ENCODE results near the gene EVL. TPM values are rescaled to one million over a fixed set of nuclear protein-coding genes. Genes with fewer than 3 reads are reported as not detected.
A peak's percentile ranks its signal among the peaks of the same experiment; 100 is the strongest.

EVL gene
- total RNA-seq, 2 donors from 2014 or later = 109 to 232 TPM

GRCh38 chr14:100076133-100076532, 10.9 kb downstream of the EVL start:
- Mint-ChIP-seq H3K4me1 (ENCODE audit: low read depth in 2 of 2) (peaks cover 81 to 94% of the 10 kb centered on the region in 2 donors), H3K36me3 (peaks cover 5% of the 10 kb centered on the region), H3K4me3 (peak overlapping the region; percentile 92), H3K9me3 (no peaks in the 10 kb centered on the region), H3K27me3 (no peaks in the 10 kb centered on the region), H3K27ac (peak overlapping the region; percentile 93 to 99)
- ATAC-seq (peak; percentile 81 to 91), DNase-seq (ENCODE audit: low spot score) (peak; percentile 87)

DNA sequence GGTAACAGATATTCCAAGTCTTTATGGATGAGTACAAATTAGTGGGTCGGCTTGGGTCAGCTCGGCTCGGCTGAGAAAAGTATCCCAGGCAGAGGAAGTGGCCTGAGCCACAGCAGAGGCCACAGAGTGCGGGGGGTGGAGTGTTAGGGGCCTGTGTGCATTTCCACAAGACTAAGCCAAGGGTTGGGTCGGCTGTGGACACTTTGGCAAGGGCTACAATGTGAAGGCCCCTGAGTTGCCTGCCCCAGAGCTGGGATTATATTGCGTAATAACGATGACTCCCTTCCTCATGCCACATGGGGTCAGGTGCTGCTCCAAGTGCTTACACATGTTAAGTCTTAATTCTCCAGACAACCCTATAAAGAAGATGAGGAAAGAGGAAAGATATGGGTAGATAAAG, 11.4 kb downstream of the EVL start:
- peak; percentile 24 to 55 for ATAC-seq

DNA sequence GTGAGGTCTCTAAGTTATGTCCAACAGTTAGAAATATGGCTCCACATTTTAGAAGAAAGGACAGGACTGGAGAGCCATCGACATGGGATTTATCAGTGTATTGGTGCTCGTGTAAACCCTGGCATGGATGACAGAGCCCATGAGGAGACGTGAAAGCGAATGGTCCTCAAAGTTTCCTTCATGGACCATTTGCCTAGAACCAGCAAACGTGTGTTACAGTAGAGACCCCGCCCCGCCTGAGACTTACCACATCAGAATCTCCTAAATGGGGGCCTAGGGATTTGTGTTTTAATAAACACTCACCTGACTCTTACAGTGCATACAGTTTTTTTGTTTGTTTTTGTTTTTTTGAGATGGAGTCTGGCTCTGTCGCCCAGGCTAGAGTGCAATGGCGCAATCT, 12.2 kb downstream of the EVL start:
- H3K4me1 Mint-ChIP-seq (ENCODE audit: low read depth in 2 of 2) = peaks cover 87 to 98% of the 10 kb centered on the region in 2 donors
- H3K4me3 Mint-ChIP-seq = peak overlapping the region; percentile 92
- DNase-seq (ENCODE audit: low spot score) = no peak
- no peaks in the 10 kb centered on the region for H3K9me3 Mint-ChIP-seq
- no peaks in the 10 kb centered on the region for H3K27me3 Mint-ChIP-seq
- H3K27ac Mint-ChIP-seq = peak overlapping the region; percentile 93 to 99
- H3K36me3 Mint-ChIP-seq = peaks cover 5% of the 10 kb centered on the region
- no peak for ATAC-seq

More for the DNA sequence above, 11.4 kb downstream of the EVL start:
- peaks cover 5% of the 10 kb centered on the region for H3K36me3 Mint-ChIP-seq
- H3K27me3 Mint-ChIP-seq = no peaks in the 10 kb centered on the region
- no peaks in the 10 kb centered on the region for H3K9me3 Mint-ChIP-seq
- peak overlapping the region; percentile 92 for H3K4me3 Mint-ChIP-seq
- DNase-seq (ENCODE audit: low spot score) = no peak
- peaks cover 82 to 94% of the 10 kb centered on the region in 2 donors for H3K4me1 Mint-ChIP-seq (ENCODE audit: low read depth in 2 of 2)
- peak overlapping the region; percentile 93 to 99 for H3K27ac Mint-ChIP-seq

- DNase-seq (ENCODE audit: low spot score) (no peak), ATAC-seq (no peak)
- Mint-ChIP-seq H3K9me3 (no peaks in the 10 kb centered on the region), H3K27me3 (no peaks in the 10 kb centered on the region), H3K36me3 (peaks cover 1% of the 10 kb centered on the region), H3K27ac (peak overlapping the region; percentile 93 to 99), H3K4me3 (peak overlapping the region; percentile 78), H3K4me1 (ENCODE audit: low read depth in 2 of 2) (peaks cover 87 to 98% of the 10 kb centered on the region in 2 donors)
Measured at GRCh38 chr14:100078216-100078803, 13.1 kb downstream of the EVL start.

DNA sequence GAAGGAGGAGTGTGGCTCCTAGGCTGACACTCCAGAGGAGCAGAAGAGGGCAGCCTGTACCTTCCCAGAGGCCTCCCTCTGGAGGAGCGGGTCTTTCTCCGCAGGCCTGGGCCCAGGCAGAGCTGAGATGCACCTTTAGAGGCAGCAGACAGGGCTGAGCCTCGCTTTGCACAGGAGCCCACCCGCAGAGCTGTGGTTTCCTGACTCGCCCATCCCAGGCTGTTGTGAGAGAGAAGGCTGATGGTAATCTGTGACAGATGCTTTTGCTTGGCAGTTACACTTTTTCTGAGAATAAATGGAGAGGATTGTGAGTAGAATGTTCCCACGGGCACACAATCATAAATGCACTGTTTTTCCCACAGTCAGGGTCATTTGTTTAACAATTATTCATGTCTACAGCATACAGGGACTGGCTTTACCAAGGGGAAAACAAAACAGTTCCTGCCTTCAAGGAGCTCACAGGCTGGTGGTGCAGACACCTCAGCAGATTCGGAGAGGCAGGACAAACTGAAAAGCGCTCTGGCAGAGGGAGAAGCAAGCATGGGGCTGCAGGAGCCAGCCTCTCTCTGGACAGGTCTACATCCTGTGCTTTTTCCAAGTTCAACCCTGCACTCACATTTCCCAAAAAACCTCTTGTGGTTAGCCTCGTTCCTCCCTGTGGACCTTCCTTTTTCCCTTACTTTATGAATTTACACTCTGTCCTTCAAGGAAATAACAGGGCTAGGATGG, 13.9 kb downstream of the EVL start:
- Mint-ChIP-seq H3K9me3 (no peaks in the 10 kb centered on the region), H3K36me3 (no peaks in the 10 kb centered on the region), H3K4me1 (ENCODE audit: low read depth in 2 of 2) (peaks cover 87 to 99% of the 10 kb centered on the region in 2 donors), H3K27ac (peak overlapping the region; percentile 93 to 99), H3K27me3 (no peaks in the 10 kb centered on the region), H3K4me3 (peak overlapping the region; percentile 78)
- ATAC-seq = peak; percentile 69 to 84
- peak; percentile 76 for DNase-seq (ENCODE audit: low spot score)

DNA sequence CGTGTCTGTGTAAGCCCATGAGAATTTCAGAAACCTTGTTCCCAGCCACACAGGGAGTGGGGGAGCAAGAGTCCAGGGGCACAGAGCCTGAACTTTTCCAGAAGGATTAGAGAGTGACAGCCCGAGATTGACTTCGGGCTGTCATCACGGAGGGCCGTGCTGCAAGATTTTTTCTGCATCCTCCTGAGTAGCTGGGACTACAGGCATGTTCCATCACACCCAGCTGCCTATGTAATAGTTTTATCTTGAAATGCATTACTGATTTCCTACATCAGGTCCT, 14.4 kb downstream of the EVL start:
- Mint-ChIP-seq H3K9me3 (no peaks in the 10 kb centered on the region), H3K27me3 (no peaks in the 10 kb centered on the region), H3K4me1 (ENCODE audit: low read depth in 2 of 2) (peaks cover 87 to 99% of the 10 kb centered on the region in 2 donors), H3K36me3 (no peaks in the 10 kb centered on the region), H3K27ac (peak overlapping the region; percentile 93 to 99), H3K4me3 (peak overlapping the region; percentile 78)
- DNase-seq (ENCODE audit: low spot score) (no peak), ATAC-seq (no peak)

GRCh38 chr14:100080206-100080605, 15.0 kb downstream of the EVL start:
- Mint-ChIP-seq H3K4me3 (peak overlapping the region; percentile 78), H3K4me1 (ENCODE audit: low read depth in 2 of 2) (peaks cover 84 to 99% of the 10 kb centered on the region in 2 donors), H3K9me3 (no peaks in the 10 kb centered on the region), H3K27me3 (no peaks in the 10 kb centered on the region), H3K27ac (peak overlapping the region; percentile 93 to 99), H3K36me3 (peaks cover 2% of the 10 kb centered on the region)
- ATAC-seq (no peak), DNase-seq (ENCODE audit: low spot score) (no peak)

- Mint-ChIP-seq H3K36me3 (peaks cover 16% of the 10 kb centered on the region), H3K4me3 (peak overlapping the region; percentile 91), H3K4me1 (ENCODE audit: low read depth in 2 of 2) (peaks cover 78 to 95% of the 10 kb centered on the region in 2 donors), H3K27ac (peak overlapping the region; percentile 93 to 99), H3K27me3 (no peaks in the 10 kb centered on the region), H3K9me3 (no peaks in the 10 kb centered on the region)
- DNase-seq (ENCODE audit: low spot score) (no peak), ATAC-seq (peak; percentile 26 to 45)
Measured at GRCh38 chr14:100081997-100082625, 16.9 kb downstream of the EVL start.

DNA sequence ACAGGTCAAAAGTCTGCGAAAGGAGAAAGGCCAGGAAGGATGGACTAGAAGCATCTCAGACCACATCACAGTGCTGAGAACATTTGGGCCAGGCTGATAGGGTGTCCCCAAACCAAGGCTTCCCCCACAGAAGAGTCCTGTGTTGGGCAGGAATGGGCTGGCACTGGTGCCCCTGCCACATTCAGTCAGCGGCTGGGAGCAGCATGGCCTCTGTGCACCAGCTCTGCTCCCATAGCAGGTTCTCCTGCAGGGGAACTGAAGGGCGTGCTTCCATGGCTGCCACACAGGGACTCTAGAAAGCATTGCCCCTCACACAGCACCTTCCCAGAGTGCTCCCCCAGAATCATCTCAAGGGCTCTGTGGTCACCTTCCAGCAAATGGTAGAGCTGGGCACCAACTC, 17.5 kb downstream of the EVL start:
- ATAC-seq = no peak
- no peak for DNase-seq (ENCODE audit: low spot score)
- H3K27ac Mint-ChIP-seq = peak overlapping the region; percentile 93 to 99
- peaks cover 78 to 96% of the 10 kb centered on the region in 2 donors for H3K4me1 Mint-ChIP-seq (ENCODE audit: low read depth in 2 of 2)
- peak overlapping the region; percentile 91 for H3K4me3 Mint-ChIP-seq
- H3K9me3 Mint-ChIP-seq = no peaks in the 10 kb centered on the region
- peaks cover 20% of the 10 kb centered on the region for H3K36me3 Mint-ChIP-seq
- H3K27me3 Mint-ChIP-seq = no peaks in the 10 kb centered on the region

GRCh38 chr14:100083706-100084105, 18.5 kb downstream of the EVL start:
- DNase-seq (ENCODE audit: low spot score) = no peak
- Mint-ChIP-seq H3K27me3 (no peaks in the 10 kb centered on the region), H3K9me3 (no peaks in the 10 kb centered on the region), H3K36me3 (peaks cover 25% of the 10 kb centered on the region), H3K4me1 (ENCODE audit: low read depth in 2 of 2) (peaks cover 73 to 92% of the 10 kb centered on the region in 2 donors), H3K27ac (peak overlapping the region; percentile 93 to 99), H3K4me3 (peak overlapping the region; percentile 91)
- no peak for ATAC-seq

- Mint-ChIP-seq H3K27me3 (no peaks in the 10 kb centered on the region), H3K36me3 (peaks cover 32% of the 10 kb centered on the region), H3K4me3 (peak overlapping the region; percentile 91), H3K4me1 (ENCODE audit: low read depth in 2 of 2) (peaks cover 70 to 89% of the 10 kb centered on the region in 2 donors), H3K27ac (peak overlapping the region; percentile 93 to 99), H3K9me3 (no peaks in the 10 kb centered on the region)
- ATAC-seq = no peak
- DNase-seq (ENCODE audit: low spot score) = no peak
Measured at GRCh38 chr14:100084591-100084990, 19.4 kb downstream of the EVL start.

GRCh38 chr14:100085462-100085861, 20.2 kb downstream of the EVL start:
- H3K36me3 Mint-ChIP-seq = peaks cover 38% of the 10 kb centered on the region
- H3K4me1 Mint-ChIP-seq (ENCODE audit: low read depth in 2 of 2) = peaks cover 67 to 86% of the 10 kb centered on the region in 2 donors
- no peak overlapping the region for H3K4me3 Mint-ChIP-seq
- H3K27ac Mint-ChIP-seq = peak overlapping the region; percentile 93 to 99
- no peaks in the 10 kb centered on the region for H3K9me3 Mint-ChIP-seq
- H3K27me3 Mint-ChIP-seq = no peaks in the 10 kb centered on the region
- DNase-seq (ENCODE audit: low spot score) (no peak), ATAC-seq (no peak)

- H3K27ac Mint-ChIP-seq = peak overlapping the region; percentile 93 to 99
- DNase-seq (ENCODE audit: low spot score) = no peak
- H3K9me3 Mint-ChIP-seq = no peaks in the 10 kb centered on the region
- peaks cover 66 to 82% of the 10 kb centered on the region in 2 donors for H3K4me1 Mint-ChIP-seq (ENCODE audit: low read depth in 2 of 2)
- H3K36me3 Mint-ChIP-seq = peaks cover 42% of the 10 kb centered on the region
- H3K27me3 Mint-ChIP-seq = no peaks in the 10 kb centered on the region
- no peak for ATAC-seq
- H3K4me3 Mint-ChIP-seq = peak overlapping the region; percentile 62
Measured at GRCh38 chr14:100086361-100086760, 21.1 kb downstream of the EVL start.

DNA sequence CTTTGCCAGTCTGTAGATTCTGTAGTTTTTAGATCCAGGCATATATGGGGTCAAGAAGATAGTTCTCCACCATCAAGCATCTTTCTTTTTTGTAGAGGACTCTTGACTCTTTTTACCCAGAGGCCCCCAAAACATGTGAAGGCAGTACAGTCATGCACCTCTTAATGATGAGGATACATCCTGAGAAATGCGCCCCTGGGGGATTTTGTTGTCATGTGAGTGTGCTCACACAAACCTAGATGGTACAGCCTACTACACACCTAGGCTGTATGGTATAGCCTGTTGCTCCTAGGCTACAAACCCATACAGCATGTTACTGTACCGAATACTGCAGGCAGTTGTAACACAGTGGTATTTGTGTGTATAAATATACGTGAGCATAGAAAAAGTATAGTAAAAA, 23.0 kb downstream of the EVL start:
- Mint-ChIP-seq H3K4me3 (no peak overlapping the region), H3K36me3 (peaks cover 44% of the 10 kb centered on the region), H3K27me3 (no peaks in the 10 kb centered on the region), H3K9me3 (no peaks in the 10 kb centered on the region), H3K4me1 (ENCODE audit: low read depth in 2 of 2) (peaks cover 62 to 68% of the 10 kb centered on the region in 2 donors), H3K27ac (peak overlapping the region; percentile 93 to 99)
- DNase-seq (ENCODE audit: low spot score) = no peak
- no peak for ATAC-seq
